Measurements from ENCODE around the gene C9orf72.
"Not testable (repeated sequence)": the region's sequence is repeated elsewhere in the genome, so short reads cannot be mapped to it uniquely, and the experiment has no call there.

C9orf72 gene

GRCh38 chr9:27523141-27523540, 50.1 kb downstream of the C9orf72 start:
- DNase-seq, result no peak
- intact Hi-C loops (cut with DNase I), result loop anchor here (10.0 kb wide), 1 partner anchor 98 kb away; no protein-coding TSS in a partner anchor

DNA sequence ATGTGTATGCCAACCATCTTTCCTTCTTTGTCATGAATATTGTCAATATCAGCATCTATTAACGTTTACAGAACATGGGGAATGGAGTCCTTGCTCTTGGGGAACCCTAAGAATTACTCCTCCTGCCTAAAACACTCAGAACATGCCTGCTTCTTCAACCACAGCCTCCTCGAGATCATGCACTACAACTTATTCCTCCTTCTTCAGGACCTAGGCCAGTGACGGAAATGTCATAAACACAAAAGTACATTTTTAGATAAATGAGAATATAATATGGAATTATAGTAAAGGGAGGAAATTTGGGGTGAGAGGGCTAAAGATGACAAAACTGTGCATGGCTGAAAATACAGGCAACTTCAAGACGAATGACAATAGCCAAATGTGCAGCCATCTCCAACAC, 52.3 kb downstream of the C9orf72 start:
- intact Hi-C loops (cut with DNase I), result loop anchor here (10.0 kb wide), 1 partner anchor 96 kb away; no protein-coding TSS in a partner anchor
- DNase-seq, result no peak

GRCh38 chr9:27519466-27520465, 53.5 kb downstream of the C9orf72 start:
- DNase-seq, result no peak
- intact Hi-C loops (cut with DNase I), result loop anchor here (10.0 kb wide), 1 partner anchor 95 kb away; no protein-coding TSS in a partner anchor

DNA sequence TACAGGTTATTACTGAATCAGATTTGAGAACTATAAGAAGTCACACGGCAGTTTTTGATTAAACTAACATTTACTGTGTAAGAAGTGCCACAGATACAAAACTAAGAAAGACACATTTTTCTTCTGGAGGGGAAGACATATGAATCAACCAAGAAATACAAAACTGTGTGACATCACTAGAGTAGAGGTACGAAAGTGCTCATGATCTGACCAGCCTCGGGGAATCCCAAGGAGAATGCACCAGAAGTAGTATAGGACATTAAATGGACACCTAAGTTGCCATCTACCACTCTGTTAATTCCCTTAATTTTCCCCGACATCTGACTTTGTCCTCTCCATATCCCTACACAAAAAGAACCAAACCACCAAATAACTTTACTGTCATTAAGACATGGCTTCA, 54.5 kb downstream of the C9orf72 start:
- intact Hi-C loops (cut with DNase I), result no loop called here

GRCh38 chr9:27518006-27518405, 55.3 kb downstream of the C9orf72 start:
- DNase-seq, result no peak
- intact Hi-C loops (cut with DNase I), result no loop called here

More for the DNA sequence above, 54.5 kb downstream of the C9orf72 start:
- DNase-seq, result no peak

GRCh38 chr9:27514551-27514950, 58.7 kb downstream of the C9orf72 start:
- peak in 3 of 10 donors; percentile 16 to 81 (median 67) for DNase-seq
- intact Hi-C loops (cut with DNase I), result no loop called here

- intact Hi-C loops (cut with DNase I), result no loop called here
- DNase-seq, result no peak
Observed at GRCh38 chr9:27511771-27512170, 61.5 kb downstream of the C9orf72 start.

DNA sequence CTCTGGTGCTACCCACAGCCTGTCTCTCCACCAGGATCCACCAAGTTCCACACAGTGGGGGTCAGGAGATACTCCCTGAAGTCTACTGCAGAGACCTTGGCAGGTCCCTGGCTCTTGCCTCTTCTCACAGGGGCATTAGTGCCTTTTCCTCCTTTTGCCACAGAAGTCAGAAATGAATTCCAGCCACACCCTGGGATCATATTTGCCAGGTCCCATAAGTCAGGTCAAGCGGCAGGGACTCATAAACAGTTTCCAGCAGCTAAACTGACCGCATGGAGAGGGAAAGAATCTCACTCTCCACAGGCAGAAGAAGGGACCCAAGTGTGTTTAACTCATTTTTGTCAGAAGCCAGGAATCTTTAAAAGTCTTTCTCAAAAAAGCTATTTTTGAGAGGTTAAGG, 62.5 kb downstream of the C9orf72 start:
- DNase-seq, result no peak
- intact Hi-C loops (cut with DNase I), result no loop called here

- DNase-seq, result no peak
- intact Hi-C loops (cut with DNase I), result no loop called here
Observed at GRCh38 chr9:27506981-27507380, 66.3 kb downstream of the C9orf72 start.

GRCh38 chr9:27505744-27506161, 67.5 kb downstream of the C9orf72 start:
- DNase-seq, result no peak
- intact Hi-C loops (cut with DNase I), result no loop called here

GRCh38 chr9:27504259-27504658, 69.0 kb downstream of the C9orf72 start:
- DNase-seq, result no peak
- intact Hi-C loops (cut with DNase I), result no loop called here

- intact Hi-C loops (cut with DNase I), result no loop called here
- peak in 1 of 10 donors; percentile 78 for DNase-seq
Observed at GRCh38 chr9:27503623-27504022, 69.7 kb downstream of the C9orf72 start.

DNA sequence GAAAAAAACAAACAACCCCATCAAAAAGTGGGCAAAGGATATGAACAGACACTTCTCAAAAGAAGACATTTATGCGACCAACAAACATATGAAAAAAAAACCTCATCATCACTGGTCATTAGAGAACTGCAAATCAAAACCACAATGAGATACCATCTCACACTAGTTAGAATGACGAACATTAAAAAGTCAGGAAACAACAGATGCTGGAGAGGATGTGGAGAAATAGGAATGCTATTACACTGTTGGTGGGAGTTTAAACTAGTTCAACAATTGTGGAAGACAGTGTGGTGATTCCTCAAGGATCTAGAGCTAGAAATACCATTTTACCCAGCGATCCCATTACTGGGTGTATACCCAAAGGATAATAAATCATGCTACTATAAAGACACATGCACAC, 72.4 kb downstream of the C9orf72 start:
- intact Hi-C loops (cut with DNase I); DNase-seq: not testable (repeated sequence)

DNA sequence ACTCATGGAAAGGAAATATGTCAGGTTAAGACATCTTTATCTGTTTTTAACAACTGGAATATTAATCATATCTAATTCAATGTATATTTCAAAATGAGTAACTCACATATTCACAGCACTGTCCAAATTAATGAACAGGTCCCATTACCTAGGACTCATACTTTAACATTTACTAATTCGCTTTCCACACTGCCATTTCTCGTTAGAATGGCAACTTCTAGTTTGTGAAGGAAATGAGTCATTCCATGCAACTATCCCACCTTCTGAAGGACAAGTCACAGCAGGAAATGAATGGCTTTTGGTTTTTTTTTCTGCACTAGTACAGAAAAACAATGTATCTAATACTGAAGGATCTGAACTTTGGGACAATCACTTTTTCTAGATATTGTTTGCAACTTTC, 73.8 kb downstream of the C9orf72 start:
- intact Hi-C loops (cut with DNase I), result no loop called here
- no peak for DNase-seq

DNA sequence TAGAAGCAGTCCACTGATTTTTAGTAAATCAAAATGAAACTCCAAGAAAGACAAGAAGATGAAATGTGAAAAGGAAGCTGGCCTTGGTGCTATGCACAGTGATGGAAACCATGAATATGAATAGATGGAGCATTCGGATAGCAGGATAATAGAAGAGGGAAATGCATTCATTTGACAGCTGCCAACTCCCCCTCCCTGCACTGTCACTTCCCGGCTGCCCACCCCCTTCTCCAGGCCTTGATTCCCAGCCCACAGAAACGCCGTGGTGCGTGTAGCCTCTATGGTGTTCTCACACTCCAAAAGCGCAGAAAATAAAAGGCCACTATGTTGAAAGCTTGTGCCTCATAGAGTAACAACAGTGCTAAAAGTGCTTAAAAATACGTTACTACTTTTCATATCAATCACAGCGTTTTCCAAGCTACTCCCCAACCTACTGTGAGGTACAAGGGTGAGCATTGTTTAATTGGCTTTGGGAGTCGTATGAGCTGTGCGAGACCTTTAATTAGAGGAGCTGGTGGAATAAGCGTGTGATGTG, 75.3 kb downstream of the C9orf72 start:
- DNase-seq, result peak in 9 of 10 donors; percentile 30 to 93 (median 60)
- intact Hi-C loops (cut with DNase I), result no loop called here

Data from posterior cingulate gyrus (tissue), 11 donors.